Stimulated activated CD8-positive, alpha-beta memory T cell treated with anti-CD3 and anti-CD28 coated beads, Interleukin-12 subunit alpha, Interleukin-12 subunit beta, amount 100 ng/mL, for 4 hours (primary cell): ENCODE measurements around the gene AHNAK2.

Source experiments
- DNase-seq: peaks from one replicate; pipeline ENCODE4 v3.0.0-alpha.2; 2020; ENCODE audit warnings: low read depth

The AHNAK2 gene

DNA sequence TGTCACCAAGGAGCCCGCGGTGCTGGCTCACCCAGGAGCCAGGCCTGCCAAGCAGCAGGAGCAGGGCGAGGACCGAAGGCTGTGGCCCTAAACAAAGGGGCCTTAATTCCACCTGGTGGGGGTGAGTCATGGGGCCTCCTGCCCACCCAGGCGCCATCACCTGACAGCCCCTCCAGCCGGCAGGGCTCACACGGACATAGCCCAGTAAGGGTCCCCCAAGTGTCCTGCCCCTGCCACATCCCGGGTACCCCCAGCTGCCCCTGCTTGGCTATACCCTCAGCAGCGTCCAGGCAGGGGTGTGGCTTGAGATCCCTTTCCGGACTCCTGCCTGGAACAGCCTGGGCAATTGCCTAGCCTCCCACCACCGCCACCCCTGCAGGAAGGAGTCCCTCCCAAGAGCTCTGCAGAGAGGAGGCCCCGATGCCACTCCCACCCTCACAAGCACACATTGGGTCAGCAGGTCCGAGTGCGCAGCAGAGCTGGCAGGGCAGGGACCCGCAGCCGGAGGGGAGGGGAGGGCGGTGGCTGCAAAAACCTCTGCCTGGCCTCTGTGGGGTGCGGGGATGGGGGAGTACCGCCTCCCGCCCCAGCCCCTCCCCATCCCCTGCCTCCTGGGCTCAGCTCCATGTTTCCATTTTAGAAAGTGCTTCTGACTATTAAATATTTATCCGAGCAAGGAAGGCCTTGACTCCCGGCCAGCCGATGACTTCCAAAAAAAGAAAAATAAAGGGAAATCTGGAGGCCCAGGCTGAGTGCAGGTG, 4.6 kb downstream of the AHNAK2 start:
- no peak for DNase-seq

DNA sequence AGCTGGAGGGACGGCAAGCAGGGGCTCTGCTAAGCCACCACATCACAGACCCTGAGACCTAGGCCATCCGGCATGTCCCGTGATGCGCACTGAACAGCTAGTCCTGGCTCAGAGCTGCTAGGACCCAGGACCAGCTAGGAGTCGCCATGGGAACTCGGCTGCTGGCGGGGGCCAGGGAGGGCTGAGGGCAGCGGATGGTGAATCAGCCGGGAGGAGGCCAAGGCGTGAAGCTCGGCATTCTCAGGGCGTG, 5.1 kb downstream of the AHNAK2 start:
- DNase-seq: no peak

DNA sequence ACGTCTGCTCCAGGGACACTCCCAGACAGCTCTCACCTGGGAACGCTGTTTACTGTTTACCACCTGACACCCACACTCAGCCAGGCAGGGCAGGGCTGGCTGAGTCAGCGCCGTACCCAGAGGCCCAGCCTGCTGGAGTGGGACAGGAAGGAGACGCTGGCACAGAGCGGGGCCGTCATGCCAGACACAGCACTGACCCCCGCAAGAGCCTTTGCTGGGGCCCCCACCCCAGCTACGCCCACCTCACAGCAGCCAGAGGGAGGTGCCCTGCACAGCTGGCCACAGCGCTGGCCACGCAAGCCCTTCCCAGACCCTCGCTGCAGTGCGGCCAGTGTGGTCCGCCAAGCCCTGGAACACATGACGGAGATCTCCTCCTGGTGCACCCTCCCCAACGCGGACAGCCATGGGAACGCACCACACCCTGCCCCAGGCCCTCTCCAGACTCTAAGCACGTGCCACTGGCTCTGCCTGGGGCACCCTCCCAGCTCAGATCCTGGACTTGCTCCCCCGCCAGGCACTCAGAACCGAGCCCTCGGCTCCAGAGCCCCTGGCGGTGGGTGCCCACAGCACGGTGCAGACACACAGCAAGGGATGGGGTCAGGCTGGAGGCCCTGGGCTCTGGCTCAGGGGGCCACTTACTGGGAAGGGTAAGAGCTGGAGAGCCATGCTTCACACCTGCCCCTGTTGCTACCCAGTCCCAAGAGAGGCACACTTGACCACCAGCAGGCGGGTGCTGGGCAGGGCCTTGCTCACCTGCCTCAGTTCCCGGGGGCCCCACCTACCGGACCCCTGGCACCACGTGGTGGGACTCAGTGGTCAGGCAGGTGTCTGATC, 5.7 kb downstream of the AHNAK2 start:
- DNase-seq: no peak

DNA sequence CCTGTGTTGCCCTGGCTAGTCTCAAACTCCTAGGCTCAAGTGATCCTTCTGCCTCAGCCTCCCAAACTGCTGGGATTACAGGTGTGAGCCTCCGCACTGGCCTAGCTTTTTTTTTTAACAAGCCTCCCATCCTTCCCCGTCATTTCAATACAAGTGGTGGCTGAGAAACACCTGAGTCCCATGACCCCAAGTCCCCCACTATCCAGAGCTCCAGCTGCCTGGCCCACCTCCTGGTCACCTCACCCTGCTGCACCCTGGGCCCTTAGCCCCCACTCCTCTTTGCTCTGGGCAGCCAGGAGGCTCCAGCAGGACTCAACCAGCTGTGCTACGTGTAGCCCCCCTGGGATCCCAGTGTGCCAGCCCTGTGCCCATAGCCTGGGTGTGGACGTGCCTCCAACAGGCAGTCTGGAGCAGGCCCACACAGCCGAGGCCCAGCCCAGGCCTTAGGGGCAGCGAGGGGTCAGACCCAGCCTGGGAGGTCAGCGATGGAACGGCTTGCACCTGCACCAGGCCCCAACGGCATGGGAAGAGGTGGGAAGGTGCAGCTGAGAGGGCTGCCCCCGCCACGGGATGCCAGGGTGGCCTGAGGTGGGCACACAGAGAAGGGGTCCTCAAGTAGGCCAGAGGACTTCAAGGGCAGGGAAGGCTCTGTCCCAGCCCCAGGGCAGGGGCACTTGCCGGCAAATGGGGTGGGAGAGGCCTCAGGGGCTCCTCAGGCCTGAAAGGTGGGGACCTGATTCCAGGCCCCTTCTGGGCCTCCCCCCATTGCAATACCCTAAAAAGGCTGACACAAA, 6.5 kb downstream of the AHNAK2 start:
- no peak for DNase-seq

- no peak for DNase-seq
These were observed 7.7 kb downstream of the AHNAK2 start for GRCh38 chr14:104970231-104971068.

DNA sequence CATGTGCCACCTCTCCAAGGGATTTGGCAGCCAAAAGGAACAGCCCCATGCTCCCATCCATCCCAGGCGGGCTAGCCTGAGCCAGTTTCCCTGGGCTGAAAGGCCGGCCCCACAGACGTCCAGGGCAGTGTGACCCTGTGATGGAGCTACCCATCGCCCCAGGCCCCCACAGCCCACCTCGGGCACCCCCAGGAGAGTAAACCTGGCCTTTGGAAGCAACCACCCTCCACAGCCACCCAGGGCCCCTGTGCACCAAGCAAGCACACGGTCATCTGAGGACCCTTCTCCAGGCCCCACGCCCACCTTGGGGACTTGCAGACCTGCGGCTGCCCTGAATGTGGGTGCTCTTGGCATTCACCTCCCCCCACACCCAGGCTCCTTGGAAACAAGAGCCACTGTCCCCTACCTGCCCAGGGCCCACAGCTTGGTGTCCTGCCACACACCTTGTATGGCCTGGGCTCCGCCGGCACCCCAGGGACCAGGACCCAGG, 8.4 kb downstream of the AHNAK2 start:
- DNase-seq: no peak

DNA sequence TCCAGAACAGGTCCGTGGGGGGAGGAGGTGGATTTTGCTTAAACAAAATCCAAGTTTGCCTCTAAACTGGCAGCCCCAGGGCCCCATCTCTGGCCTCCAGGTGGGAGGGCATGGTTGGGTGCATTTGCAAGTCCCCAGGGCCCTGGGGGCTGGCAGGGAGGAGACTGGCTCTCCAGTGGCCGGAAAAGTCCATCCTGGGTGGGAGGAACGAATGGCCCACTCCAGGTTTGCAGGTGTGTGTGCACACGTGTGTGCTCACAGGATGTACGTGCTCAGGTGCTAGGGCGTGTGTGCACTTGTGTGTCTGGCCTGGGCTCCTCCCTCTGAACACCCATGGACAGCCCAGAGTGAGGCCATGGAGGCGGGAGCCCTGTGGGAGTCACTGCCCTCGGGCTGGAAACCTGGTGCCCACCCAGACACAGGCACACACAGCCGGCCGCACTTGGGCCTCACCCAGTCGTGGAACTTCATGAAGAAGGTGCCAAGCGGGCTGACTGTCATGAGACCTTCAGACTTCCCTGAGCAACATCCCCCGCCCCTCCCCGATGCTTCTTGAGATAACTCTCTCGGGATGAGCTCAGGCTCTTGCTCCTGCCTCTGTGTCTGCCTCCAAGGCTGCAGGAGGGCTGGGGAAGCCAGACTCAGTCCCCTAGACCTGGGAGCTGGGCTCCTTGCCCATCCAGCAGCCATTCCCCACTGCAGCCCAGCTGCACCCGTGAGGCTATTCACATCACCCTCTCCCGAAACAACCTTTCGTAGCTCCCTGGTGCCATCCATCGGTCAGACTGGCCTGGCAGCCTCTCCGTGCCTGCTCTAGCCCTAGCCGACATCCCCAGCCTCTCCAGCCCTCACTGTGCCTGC, 9.4 kb downstream of the AHNAK2 start:
- no peak for DNase-seq

- no peak for DNase-seq
These were observed 10.0 kb downstream of the AHNAK2 start for GRCh38 chr14:104968153-104968527.

DNA sequence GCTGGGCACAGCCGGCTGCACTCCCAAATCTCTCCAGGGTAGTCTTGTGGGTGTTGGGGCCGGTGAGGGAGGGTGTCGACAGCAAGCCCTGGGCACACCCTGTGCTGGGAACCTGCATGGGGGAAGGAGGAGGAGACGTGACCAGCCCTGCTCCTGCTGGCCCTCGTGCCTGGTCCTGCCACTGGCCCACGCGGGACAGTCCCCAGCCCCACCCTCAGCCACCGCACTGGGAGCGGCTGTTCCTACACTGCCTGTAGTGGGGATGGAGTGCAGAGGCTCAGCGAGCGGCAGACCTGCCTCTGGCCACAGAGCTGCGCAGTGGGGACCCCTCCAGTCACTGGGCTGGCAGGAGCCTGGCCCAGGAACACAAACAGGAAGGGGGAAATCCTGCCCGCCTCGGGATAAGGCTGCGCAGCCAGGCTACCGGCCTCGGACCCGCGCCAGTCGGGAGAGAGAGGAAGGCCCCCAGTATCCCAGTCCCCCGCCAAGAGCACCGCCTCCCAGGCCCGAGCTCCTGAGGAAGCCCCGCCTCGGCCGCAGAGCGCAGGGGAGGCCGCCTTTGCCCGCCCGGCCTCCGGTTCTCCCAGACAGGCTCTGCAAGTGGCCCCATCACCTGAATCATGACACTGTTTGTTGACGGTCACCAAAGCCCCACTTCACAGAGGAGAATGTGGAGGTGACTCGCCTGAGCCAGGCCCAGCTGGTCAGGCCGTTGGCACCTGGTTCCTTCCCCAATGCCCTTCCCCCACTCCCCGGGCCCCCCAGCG, 10.6 kb downstream of the AHNAK2 start:
- no peak for DNase-seq

- no peak for DNase-seq
These were observed 11.2 kb downstream of the AHNAK2 start for GRCh38 chr14:104966981-104967385.

GRCh38 chr14:104966261-104966865, 11.8 kb downstream of the AHNAK2 start:
- DNase-seq: no peak

- no peak for DNase-seq
These were observed 12.5 kb downstream of the AHNAK2 start for GRCh38 chr14:104965561-104966231.

DNA sequence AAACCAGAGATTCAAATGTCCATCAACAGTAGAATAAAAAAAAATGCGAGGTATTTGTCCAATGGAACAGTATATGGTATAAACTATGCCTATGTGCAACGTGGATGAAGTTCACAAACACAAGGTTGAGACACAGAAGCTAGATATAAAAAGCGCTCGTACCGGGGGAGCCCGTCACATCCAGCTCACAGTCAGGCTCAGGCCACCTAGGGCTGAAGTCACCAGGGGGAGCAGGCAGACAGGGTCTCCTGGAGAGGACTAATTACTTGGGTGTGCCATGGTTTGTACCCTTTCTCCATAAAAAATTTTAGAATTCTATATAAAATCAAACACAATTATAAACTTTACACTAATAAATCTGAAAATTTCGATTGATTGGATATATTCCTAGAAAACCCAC, 13.6 kb downstream of the AHNAK2 start:
- no peak for DNase-seq

DNA sequence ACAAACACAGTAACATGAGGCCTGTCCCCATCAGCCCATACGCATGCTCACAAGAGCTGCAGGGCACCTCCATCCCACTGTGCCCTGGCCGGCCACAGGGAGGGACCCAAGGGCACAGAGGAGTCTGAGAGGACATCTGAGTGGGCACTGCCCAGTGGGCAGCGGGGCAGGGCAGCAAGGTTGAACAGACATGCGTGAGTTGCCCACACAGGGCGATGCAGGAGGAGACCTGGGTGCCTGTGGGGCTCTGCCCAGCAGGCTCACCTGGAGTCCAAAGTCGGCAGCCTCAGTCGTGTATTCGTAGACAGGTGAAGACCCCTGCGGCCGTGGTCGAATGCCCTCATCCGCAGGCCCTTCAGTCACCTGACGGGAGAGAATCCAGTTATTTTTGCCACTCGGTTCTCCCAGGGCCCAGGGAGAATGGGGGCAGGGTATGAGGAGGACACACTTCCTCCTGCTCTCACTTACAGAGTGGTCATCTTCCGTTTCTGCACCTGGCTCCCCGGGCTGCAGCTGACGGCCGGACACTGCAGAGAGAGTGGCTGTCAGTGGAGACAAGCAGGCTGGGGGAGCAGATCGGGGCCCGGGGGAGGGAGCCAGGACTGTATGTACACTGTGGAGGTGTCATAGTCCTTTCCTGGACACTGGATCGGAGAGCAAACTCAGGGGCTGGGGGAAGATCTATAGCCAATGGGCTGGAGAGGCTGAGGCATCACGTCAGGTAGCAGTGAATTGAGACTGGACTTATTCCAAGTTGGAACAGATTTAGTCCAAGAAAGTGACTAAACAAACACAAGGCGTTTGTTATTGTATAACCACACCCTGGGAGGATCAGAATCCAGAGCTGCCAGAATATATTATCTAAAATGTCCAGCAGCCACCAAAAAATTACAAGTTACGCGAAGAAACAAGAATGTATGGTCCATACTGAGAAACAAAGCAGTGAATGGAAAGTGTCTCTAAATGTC, 20.7 kb downstream of the AHNAK2 start:
- DNase-seq: no peak

GRCh38 chr14:104956290-104956890, 21.8 kb downstream of the AHNAK2 start:
- no peak for DNase-seq

DNA sequence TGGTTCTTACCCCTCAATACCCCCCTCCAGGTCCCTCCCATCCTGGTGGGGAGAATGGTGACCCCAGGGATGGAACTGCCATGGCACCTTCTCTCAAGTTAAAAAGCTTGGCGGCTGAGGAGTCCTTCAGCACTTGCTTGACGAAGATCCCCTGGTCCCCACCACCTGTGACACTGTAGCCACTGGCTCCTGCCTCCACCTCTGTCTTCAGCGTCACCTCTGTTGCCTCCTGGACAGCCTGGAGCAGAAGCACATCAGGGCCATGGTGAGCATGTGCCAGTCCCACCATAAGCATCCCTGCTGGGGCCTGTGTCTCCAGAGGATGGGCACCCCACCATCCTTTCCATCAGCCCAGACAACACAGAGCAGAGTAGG, 22.8 kb downstream of the AHNAK2 start:
- DNase-seq: no peak

GRCh38 chr14:104954746-104955395, 23.3 kb downstream of the AHNAK2 start:
- DNase-seq: no peak
